Measurements from ENCODE around the gene RNF181.
"Not testable (repeated sequence)": the region's sequence is repeated elsewhere in the genome, so short reads cannot be mapped to it uniquely, and the experiment has no call there.

The RNF181 gene, protein sequence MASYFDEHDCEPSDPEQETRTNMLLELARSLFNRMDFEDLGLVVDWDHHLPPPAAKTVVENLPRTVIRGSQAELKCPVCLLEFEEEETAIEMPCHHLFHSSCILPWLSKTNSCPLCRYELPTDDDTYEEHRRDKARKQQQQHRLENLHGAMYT

DNA sequence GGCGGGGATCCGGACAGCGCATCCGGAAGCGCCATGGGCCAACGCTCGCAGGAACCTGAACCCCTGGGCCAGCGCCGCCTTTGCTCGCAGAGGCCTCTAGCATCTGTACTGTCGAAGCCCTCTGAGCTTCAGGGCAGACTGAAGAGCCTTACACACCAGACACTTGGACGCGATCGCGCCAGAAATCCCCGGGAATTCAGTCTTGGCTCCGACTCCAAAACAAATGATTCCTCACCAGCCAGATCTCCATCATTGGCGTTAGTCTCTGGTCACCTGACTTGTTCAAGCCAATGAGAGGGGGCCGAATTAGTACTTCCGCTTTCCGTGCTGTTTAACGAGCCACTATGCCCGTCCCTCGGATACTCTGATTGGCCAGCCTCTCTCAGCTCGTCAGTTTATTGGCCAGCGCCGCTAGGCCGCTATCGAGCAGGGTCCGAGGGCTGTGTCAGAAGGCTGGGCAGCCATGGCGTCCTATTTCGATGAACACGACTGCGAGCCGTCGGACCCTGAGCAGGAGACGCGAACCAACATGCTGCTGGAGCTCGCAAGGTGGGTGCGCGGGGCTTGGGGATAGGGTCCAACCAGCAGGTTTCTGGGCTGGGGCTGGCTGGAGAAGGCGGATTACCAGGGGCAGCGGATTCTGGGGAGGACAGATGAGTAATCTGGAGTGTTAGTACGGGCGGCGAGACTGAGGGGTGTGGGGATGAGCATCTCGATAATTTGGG is at the start of gene RNF181:
RNF181 (plus strand) TSS at position 445 of the 725 bp plus-strand sequence; CDS start at position 464, 19 bp downstream.
- peak; percentile 97 for DNase-seq

DNA sequence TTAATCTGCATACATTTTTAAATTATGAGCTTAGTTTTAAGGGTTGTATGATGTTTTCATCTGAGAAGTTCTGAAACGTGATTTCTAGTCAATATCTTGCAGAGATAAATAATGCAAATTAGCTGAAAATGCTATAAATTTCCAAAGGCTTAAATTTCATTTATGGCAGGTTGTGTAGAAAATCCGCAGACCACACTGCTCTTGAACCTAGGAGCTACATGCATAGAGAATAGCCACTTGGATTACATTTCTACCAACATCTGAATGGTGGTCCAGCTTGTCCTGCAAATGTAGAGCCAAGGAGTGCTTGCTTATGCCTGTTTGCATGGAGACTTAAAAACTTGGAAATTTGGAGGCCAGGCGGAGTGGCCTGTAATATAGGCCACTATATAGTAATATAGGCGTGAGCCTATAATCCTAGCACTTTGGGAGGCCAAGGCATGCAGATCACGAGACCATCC is 49.7 kb upstream of the RNF181 start:
- no peak for DNase-seq

DNA sequence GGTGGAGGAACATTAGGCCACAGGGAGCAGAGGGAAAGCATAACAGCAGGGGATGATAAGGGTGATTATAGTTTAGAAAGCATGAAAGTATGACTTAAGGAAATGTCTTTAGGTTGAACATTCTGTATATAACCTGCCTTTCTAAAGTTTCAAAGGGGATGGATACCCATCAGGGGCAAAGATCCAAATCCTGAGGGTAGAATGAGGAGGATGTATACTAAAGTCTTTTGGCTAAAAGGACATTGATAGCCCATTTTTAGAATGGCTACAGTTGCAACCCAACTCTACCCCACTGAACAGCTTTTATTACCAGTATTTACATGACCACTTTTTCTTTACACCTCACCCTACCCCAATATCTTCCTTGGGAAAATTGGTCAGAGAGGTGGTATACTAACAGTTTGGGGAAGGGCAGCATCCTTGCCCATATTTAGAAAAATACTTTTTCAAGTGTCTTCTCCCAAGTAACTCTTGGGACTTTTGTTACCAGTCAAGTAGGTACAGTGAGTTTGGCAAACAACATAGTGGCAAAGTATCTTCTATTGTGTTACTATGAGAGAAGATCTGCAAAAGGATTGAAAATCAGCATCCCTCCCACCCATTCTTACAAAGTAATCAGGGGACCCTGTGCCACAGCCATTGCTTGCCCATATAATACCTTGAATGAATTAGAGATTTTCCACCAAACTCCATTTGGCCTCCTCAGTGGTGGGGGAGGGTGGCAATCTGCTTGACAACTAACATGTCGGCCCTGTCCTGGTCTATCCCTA is 48.3 kb upstream of the RNF181 start:
- no peak for DNase-seq

DNA sequence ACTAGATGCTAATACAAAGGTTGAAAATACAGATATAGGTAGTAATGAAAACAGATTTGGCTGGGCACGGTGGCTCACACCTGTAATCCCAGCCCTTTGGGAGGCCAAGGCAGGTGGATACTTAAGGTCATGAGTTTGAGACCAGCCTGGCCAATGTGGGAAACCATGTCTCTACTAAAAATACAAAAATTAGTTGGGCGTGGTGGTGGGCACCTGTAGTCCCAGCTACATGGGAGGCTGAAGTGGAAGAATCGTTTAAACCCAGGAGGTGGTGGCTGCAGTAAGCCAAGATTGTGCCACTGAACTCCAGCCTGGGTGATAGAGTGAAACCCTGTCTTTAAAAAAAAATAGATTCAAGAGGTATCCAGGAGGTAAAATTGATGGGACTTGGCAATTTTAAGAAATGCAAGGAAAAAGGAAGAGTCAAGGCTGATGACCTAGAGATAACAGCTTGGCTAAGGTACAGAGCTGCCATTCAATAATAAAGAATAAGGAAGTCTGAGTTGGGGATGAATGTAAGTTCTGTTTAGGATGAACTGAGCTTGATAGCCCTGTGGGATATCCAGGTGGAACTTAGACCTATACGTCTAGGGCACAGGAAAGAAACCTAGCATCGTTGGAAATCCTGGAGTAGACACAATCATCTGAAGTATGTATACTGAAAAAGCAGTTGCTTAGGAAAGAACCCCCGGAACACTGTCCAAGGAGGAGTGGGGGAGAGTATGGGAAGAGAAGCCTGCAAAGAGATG is 47.5 kb upstream of the RNF181 start:
- no peak for DNase-seq

DNA sequence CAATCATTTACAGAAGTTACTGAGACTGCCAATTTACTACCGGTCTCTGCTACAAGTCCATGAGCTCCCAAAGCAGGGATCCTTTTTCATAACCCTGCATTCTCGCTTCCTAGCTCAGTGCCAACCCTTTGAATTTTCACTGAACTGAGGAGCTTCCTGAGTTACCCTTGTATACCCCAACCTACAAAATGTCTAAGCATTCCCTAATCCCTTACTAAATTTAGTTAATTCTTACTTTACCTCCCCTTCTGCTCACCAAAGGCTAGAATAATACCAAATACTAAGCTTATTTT is 47.0 kb upstream of the RNF181 start:
- DNase-seq: no peak

DNA sequence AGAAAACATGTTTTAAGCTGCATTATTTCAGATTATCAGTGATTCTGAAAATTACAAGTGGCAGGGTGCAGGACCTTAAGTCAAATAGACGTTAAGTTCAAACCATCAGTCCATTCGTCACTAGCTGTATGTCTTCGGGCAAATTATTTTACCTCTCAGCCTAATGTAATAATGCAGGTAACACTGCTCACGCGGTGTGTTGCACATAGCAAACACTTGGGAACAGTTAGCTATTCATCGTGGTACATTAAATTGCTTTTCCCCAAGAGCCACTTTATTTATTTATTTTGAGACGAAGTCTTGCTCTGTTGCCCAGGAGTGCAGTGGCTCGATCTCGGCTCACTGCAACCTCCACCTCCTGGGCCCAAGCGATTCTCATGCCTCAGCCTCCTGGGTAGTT is 46.5 kb upstream of the RNF181 start:
- no peak for DNase-seq

DNA sequence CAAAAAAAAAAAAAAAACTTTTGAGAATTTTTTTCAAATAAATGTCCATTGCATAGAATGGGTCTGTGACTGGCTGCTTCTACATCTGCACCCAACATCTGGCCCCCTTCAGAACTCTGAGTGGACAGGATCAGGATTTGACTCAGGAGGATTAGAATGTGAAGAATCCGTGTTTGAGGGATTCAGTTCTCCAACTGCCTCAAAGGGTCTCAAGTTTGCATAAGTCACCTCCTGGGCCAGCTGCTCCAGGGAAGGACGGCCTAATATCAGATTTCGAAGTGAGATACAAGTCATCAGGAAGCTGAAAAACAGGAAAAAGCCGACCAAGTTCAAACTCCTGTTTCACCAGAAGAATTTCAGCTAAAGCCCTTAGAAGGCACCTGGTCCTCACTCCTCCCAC is 45.7 kb upstream of the RNF181 start:
- no peak for DNase-seq

DNA sequence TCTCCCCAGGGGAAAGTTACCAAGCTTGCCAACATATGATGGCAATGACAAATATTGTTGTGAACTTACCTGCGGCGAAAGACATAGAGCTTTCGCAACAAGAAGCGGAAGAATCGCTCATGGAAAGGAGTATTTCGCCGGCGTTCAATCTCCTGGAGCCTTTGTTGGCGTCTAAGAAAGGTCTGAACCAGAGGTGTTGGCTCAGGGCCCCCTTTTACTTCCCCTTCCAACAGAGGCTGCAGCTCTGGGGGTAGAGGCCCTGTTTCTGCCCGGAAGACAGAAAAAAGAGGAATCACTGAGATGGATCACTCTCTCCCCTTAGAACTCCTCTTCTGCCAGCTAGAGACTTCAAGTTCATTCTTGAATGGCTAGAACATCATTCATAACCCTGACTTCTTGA is 45.1 kb upstream of the RNF181 start:
- DNase-seq: no peak

DNA sequence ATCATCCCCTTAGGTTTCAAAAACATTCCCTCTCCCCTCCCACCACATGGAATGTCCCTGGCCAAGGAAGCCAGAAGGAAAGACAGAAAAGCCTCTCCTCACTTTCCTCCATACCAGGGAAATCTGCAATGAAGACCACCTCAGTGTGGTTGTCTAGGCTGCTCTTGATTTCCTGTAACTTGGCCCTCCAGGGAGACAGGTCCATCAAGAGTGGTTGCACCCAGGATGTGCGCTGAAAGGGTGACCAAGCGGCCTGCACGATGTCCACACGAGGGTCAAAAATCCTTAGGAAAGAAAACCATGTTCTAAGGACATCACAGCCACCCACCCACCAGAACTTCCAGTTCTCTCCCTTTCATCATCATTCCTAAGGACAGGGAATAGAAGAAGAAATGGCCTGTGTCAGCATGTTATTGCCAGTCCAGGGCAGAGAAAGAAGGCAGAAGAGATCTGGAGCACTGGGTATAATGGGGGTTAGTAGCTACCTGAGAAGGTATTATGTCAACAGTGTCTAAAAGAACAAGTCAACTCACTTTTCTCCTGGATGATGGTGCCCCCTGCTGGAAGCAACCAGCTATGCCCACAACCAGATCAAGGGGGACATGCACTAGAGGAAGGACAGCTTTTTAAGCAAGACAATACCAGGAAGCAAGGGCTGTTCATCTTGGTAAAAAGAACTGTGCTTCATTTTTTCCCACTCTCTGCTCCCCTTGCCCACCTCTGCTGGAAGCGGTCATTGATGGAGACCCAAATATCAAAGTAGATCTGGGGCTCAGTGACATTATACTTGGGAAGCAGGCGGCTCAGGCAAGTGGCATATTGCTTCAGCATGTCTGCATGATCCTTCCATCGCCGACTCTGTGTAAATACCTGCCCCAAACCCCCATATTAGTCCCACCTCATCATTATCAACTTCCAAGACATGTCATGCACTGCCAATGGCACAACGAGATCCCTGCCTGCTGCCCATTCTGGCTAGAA is 43.6 kb upstream of the RNF181 start:
- DNase-seq: peak; percentile 77

DNA sequence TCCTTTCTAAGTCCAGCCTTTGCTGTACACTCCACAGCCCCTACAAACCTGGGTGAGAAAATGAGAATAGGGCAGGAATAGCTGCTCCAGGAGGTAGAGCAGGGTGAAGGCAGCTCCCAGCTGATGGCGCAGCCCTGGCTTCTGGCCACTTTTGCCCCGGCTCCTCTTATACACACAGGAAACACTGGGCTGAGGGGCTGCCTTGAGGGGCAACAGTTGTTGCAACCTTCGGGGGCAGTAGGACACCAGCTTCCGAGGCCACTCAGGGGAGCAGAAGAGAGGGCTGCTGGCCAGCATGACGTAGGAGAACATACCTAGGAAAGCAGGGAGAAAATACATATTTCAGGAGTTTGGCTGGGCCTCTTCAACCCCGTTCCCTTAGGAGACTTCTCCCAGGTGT is 42.4 kb upstream of the RNF181 start:
- no peak for DNase-seq

DNA sequence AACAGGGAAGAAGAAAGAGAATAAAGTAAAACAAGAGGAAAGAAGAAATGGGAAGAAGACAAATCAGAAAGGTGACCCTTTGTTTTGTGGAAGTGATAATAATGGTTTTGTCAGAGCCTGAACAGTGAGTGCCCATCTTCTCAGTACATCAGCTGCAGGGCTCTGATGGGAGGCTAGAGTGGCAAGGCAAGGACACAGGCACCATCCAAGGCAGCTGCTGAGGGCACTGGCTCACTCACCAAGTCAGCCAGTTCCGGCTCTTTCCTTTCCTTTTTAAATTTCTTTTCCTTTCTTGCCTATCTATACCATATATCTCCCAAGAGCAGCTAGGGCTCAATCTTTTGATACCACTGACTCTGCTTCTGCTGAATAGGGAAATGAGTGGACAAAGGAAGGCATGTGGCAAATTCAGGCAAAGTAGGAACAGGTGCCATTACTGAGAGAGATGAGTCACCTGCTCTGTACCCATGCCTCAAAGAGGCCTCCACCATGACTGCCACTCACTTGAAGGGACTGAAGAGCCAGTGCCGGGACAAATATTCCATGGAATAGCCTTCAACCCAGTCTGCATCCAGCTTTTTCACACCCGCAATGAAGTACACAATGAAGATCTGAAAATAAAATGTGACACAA is 40.4 kb upstream of the RNF181 start:
- DNase-seq: no peak

DNA sequence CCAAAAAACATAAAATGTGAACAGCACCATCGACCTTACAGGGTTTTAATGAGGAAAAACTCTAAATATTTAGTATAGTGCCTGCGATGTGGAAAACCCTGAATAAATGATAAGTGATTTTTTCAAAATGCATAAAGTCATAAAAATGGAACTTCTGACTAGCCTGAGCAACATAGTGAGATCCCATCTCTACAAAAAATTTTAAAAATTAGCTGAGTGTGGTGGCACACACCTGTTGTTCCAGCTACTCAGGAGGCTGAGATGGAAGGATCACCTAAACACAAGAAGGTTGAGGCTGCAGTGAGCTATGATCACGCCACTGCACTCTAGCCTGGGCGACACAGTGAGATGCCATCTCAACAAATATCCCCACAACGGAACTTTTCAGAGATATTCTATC is 38.4 kb upstream of the RNF181 start:
- no peak for DNase-seq

DNA sequence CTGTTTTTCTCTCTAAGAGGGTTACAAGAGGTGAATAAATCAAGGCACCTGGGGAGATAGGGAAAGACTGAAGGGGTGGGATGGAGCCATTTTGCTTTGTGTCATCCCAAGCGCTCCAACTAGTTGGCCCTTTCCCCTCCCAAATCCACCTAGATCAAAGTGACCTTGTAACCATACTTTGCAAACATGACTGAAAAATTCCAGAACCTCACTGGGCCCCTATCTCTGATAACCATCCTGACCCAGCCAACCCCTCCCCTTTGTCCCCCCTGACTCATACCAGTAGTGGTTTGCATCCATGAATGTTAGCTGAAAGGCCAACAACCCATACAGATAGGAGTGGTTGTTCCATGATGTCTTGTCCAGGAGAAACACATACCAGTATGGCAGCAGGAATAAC is 37.4 kb upstream of the RNF181 start:
- no peak for DNase-seq

DNA sequence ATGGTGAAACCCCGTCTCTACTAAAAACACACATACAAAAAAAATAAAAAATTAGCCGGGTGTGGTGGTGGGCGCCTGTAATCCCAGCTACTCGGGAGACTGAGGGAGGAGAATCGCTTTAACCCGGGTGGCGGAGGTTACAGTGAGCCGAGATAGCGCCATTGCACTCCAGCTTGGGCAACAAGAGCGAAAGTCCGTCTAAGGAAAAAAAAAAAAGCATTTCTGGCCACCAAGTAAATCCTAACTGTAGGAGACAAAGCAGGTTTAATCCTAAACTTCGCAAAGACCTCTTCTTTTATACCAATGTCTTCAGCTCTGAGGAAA is 35.2 kb upstream of the RNF181 start:
- not testable (repeated sequence) for DNase-seq

DNA sequence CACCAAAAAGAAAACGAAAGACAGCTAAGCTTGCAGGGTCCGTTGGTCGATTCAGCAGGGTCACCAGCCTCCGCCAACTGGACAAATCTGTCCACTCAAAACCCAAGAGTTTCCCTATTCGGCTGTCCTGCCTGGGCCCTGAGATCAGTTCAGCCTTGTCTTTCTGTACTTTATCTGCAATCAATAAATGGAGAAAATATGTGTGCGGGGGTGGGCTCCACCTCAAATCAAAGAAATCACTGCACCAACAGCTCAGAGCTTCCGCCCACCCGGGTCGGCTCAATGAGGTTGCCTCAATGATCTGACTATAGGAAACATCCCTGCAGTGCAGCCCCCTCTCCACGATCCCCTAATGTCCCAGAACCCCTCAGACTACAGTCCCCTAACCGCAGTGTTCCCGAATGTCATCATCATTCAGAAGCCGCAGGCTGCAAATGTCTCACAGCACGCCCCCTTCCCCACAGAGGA is 34.7 kb upstream of the RNF181 start:
- DNase-seq: no peak

DNA sequence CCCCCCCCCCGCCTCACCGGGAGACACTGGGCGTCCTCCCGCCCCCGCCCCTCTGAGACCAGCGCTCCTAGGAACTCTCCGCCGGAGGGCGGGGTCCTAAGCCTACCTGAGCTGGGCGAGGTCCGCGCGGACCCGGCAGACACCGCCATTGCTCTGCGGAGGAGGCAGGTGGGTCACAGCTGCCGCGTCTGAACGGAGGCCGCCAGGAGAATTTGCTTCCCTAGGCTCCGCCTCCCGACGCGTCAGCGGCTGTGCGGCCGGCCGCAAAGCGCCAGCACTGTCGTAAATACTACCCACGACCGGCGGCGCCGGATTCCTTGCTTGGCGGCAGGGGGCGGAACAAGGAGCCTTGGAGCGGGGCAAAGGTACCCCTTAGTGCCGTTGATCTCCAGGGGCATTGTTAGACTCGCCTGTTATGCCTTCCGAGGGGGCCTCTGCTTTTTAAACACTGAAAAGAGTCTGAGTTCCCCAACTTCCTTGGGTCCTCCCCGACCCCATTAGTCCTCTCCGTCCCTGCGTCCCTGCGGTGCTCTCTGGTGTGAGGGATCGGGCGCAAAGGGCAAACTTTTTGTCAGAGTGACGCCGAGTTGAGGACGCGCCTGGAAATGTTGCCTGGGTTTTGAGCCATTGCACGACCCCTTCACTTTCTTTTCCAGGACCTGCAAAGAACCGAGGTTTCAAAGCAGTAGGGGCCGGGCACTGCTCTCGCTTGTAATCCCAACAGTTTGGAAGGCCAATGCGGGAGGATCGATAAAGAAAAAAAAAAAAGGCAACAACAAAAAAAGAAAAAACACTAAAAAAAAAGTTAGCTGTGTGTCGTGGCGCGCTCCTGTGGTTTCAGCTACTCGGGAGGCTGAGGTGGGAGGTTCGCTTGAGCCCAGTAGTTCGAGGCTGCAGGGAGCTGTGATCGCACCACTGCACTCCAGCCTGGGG is 34.0 kb upstream of the RNF181 start, which contains the start of gene GGCX:
GGCX (minus strand) TSS at position 214 of the 933 bp plus-strand sequence; CDS start at position 149, 65 bp downstream.
- peak; percentile 90 for DNase-seq

DNA sequence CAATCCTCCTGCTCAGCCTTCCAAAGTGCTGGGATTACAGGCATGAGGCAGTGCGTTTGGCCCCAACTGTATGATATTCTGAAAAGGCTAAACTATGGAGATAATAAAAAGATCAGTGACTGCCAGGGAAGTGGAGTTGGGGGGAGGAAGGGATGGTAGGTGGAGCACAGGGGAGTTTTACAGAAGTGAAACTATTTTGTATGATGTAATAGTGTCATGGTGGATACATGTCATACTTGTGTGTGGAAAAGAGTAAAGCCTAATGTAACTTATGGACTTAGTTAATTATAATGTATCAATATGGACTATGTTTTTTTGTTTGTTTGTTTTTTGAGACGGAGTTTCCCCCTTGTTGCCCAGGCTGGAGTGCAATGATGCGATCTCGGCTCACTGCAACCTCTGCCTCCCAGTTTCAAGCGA is 31.4 kb upstream of the RNF181 start:
- no peak for DNase-seq

DNA sequence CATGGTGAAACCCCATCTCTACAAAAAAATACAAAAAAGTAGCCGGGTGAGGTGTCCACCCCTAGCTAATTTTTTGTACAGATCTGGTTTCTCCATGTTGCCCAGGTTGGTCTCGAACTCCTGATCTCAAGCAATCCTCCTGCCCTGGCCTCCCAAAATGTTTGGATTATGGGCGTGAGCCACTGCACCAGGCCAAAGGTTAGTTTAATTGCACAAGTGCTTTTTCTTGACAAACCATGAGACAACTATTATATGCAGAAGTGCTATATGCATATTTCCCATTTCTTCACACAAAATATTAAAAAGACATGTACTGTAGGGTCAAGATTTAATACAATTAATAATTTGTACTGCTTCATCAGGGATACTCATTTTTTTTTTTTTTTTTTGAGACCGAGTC is 29.3 kb upstream of the RNF181 start:
- no peak for DNase-seq

DNA sequence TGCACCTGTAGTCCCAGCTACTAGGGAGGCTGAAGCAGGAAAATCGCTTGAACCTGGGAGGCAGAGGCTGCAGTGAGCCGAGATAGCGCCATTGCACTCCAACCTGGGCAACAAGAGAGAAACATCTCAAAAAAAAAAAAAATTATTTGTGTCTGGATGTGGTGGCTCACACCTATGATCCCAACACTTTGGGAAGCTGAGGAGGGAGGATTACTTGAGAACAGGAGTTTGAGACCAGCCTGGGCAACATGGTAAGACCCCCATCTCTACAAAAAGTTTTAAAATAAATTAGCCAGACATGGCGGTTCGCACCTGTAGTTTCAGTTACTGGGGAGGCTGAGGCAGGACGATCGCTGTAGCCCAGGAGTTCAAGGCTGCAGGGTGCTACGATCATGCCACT is 19.8 kb upstream of the RNF181 start:
- no peak for DNase-seq

DNA sequence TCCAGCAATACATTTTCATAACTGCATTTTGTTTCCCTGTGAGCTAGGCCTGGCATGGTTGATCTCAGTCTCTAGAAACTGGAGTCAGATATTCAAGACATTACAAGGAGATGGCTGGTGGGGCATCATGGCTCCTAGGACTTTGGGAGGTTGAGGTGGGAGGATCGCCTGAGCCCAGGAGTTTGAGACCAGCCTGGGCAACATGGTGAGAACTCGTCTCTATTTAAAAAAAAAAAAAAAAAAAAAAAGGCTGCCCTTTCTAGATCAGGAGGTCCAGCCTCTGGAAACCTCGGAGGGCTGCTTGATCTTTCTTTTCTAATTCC is 18.5 kb upstream of the RNF181 start:
- no peak for DNase-seq

Data from DMS153 (cell line).